Erythroblast (primary cell): Measurements from ENCODE around the gene OR5H6.

ENCODE experiments used
- GATA1 ChIP-seq: IDR thresholded peaks from 2 replicates; pipeline ENCODE4 v1.6.1; 2011; ENCODE audit warnings: low read depth, mild to moderate bottlenecking, control low read depth, low read length, moderate library complexity
- POLR2A ChIP-seq: IDR thresholded peaks from 2 replicates; pipeline ENCODE4 v1.6.1; 2011; ENCODE audit warnings: mild to moderate bottlenecking, low read length

DNA sequence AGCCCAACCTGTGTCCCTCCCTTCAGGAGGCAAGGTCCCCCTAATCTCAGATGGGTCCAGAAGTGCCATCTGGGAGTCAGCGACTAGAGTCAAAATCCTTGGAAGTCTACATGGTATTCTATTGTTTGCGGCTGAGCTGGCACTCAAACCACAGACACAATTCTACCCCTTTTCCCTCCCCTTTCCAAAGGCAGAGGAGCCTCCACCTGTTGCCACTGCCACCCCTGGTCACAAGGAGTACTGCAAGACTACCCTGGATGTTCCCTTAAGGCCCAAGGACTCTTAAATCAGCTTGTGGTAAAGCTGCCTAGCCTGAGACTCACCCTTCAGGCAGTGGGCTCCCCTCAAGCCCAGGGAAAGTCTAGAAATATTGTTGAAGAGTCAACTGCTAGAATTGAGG lies 4.3 kb upstream of the OR5H6 start:
- TF ChIP-seq POLR2A (no peak), GATA1 (no peak)
